CD4-positive, alpha-beta T cell treated with Interleukin-10 for 1 hour (primary cell): ENCODE data around the gene VPS18.
"Not testable (repeated sequence)": the region's sequence is repeated elsewhere in the genome, so short reads cannot be mapped to it uniquely, and the experiment has no call there.

Experiments
- DNase-seq: peaks from one replicate; pipeline ENCODE4 v3.0.0-alpha.2; 2020

VPS18 gene, protein sequence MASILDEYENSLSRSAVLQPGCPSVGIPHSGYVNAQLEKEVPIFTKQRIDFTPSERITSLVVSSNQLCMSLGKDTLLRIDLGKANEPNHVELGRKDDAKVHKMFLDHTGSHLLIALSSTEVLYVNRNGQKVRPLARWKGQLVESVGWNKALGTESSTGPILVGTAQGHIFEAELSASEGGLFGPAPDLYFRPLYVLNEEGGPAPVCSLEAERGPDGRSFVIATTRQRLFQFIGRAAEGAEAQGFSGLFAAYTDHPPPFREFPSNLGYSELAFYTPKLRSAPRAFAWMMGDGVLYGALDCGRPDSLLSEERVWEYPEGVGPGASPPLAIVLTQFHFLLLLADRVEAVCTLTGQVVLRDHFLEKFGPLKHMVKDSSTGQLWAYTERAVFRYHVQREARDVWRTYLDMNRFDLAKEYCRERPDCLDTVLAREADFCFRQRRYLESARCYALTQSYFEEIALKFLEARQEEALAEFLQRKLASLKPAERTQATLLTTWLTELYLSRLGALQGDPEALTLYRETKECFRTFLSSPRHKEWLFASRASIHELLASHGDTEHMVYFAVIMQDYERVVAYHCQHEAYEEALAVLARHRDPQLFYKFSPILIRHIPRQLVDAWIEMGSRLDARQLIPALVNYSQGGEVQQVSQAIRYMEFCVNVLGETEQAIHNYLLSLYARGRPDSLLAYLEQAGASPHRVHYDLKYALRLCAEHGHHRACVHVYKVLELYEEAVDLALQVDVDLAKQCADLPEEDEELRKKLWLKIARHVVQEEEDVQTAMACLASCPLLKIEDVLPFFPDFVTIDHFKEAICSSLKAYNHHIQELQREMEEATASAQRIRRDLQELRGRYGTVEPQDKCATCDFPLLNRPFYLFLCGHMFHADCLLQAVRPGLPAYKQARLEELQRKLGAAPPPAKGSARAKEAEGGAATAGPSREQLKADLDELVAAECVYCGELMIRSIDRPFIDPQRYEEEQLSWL

DNA sequence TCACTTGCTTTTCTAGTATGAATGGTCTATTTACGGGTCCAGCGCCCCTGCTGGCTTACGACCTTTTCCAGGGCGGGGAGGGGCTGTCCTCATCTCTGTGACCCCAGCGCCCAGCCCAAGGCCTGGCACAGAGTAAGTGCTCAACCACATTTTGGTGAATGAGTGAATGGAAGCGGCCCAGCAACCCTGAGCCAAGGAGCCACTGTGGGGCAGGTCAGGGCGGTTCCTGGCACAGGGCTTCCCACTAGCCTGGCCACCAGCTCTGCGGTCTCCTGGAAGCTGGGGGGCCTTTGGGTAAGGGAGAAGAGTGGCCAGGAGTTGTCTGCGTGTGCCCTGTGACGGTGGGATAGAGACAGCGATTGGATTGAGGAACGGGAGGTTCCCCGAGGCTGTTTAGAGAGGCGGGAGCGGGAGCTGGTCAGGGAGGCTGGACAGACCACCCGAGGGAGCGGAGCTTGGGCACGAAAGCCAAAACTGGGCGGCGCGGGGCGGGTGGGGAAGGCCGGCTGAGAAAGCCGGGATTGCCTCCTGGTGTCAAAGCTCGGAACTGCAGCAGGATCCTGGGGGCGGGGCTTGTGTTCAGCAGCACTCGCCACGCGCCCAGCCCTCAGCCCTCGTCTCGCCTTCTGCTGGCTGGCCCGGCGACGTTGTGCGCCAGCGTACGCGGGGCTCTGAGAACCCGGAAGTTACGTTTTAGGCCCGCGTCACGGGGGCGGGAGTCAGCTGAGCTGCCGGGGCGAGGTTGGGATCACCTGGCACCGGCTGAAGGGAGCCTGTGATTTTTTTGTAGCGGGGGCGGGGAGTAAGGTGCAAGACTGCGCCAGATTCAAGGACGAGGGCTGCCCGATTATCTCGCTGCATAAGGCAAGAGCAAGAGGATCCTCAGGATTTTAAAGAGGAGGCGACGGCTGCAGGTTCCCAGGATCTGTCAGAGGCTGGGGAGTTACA lies at the start of gene VPS18:
Gene VPS18, plus strand, starts transcription at position 718 of the 948 bp plus-strand sequence. CDS start 319 bp downstream, outside the sequence.
- peak; percentile 98 for DNase-seq

DNA sequence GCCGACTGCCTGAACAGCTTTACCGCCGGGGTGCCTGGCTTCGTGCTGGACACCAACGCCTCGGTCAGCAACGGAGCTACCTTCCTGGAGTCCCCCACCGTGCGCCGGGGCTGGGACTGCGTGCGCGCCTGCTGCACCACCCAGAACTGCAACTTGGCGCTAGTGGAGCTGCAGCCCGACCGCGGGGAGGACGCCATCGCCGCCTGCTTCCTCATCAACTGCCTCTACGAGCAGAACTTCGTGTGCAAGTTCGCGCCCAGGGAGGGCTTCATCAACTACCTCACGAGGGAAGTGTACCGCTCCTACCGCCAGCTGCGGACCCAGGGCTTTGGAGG lies 49.6 kb upstream of the VPS18 start:
- DNase-seq, result peak; percentile 25

DNA sequence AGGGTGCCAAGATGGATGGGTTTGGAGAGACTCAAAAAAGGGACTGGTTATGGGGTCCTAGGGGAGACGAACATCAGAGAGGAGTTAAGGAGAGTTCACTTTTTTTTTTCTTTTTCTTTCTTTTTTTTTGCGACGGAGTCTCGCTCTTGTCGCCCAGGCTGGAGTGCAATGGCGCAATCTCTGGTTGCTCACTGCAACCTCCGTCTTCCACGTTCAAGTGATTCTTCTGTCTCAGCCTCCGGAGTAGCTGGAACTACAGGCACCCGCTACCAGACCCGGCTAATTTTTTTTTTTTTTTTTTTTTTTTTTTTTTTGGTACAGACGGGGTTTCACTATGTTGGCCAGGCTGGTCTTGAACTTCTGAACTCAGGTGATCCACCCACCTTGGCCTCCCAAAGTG lies 49.2 kb upstream of the VPS18 start:
- no peak for DNase-seq

DNA sequence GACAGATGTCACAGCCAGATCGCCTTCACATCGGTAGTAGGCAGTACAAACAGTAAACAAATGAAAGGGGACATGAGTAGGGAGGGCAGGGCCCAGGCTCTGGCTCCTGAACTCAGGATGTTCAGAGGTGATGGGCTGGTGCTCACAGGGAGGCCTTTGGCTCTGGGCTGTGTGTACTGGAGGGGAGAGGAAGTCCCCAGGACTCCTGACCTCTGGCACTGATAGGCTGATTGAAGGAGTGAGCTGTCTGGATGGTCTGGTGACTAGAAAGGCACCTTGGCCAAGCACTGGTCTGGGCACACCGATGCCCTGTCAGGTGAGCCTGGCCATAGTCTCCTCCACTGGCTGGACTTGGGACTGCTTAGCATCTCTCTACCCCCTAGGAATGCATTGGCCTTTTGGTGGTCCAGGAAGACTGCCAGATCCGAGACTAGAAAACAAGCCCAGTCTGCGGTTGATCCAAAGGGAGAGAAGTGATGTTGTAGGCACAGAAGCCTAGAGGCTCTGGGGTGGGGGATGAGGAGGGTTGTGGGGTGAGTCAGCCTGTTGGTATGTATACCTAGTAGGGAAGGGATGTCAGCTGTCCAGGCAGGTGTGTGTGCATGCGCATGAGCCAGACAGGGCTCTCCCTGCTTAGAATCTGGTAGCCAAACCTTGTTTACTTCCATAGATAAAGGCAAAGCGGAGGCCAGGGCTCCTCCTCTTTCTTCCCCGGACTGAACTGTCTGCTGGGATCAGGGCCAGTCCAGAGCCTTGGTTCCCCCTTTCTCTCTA lies 48.6 kb upstream of the VPS18 start:
- no peak for DNase-seq

DNA sequence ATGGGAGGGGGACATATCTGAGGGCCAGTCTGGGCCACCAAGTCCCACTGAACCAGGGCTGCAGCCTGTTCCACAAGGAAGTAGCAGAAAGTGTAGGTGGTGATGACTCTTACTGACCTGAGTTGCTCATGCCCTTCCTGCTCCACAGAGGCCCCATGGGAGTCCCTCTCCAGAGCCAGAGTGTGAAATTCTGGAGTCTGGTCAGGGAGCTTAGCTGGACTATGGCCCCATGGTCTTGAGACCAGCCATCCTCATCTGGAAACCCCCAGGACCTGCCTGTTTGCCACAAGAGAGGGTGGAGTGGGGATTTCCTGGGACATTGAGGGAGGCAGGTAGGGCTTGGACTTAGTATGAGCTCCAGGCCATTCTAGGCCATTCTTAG lies 47.4 kb upstream of the VPS18 start:
- no peak for DNase-seq

DNA sequence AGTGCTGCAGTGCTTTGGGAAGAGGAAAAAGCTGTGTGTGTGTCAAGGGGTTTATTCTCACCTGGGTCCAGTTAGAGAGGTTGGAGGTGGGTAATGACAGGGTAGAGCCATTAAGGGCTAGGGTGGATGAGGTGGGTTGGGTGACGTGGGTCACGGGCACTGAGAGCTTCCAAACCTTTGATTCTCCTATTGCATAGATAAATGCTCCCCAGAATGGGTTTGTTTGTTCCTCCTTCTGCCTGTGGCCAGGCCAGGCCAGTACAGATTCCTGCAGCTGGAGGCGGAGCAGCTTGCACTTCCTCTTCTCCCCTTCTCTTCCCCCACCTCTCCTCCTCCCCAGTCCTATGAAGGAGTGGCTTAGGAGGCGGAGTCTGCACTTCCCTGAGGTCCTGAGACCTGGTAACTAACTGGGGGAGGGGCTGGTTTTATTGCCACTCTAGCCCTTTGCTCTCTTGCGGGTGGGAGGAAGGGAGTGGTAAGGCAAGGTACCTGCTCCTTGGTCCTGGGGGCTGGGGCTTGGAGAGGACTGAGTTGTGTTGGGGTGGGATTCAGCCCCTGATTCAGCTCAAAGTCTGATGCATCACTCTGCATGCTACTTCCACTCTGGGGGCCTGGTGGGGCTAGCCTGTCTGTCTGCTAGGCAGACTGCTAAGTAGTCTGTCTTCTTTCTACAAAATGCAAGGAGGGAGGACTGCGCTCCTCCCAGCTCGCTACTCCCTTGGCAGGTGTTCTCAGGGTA lies 46.9 kb upstream of the VPS18 start:
- peak; percentile 15 for DNase-seq

DNA sequence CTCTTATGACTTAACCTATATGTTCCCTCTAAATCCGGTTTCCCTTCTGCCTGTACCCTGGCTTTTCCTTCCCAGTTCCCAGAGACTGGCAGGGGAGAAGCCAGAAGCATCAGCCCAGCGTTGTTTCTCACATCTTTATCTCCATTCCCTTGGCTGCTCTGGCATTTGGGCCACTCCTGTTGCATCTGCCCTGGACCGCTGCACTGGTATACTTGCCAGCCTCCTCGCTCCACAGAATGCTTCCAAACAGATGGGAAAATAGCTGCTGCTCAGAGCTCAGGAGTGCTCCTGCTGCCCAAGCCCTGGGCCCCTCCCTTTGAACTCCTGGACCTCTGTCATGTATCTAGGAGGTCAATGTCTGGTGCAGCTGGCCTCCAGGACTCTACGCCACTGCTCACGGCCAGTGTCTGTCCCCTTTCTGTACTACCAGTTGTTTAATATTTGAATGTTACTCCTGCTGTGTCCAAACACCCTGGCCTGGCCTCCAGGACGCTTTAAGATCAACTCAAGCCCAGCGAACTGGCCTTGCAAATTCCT lies 43.6 kb upstream of the VPS18 start:
- DNase-seq, result no peak

DNA sequence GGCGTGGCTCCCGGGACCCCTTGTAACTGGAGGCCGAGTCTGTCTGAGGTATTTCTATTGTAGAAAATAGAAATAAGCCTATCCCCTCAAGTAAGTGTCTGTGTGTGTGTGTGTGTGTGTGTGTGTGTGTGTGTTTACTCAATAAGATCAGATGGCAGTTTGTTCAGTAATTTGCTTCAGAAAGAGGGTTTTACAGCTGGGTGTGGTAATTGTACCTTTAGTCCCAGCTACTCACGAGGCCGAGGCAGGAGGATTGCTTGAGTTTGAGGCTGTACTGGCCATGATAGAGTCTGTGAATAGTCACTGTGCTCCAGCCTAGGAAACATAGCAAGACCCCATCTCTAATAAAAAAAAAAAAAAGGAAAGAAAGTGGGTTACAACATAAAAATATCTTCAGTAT lies 41.7 kb upstream of the VPS18 start:
- no peak for DNase-seq

DNA sequence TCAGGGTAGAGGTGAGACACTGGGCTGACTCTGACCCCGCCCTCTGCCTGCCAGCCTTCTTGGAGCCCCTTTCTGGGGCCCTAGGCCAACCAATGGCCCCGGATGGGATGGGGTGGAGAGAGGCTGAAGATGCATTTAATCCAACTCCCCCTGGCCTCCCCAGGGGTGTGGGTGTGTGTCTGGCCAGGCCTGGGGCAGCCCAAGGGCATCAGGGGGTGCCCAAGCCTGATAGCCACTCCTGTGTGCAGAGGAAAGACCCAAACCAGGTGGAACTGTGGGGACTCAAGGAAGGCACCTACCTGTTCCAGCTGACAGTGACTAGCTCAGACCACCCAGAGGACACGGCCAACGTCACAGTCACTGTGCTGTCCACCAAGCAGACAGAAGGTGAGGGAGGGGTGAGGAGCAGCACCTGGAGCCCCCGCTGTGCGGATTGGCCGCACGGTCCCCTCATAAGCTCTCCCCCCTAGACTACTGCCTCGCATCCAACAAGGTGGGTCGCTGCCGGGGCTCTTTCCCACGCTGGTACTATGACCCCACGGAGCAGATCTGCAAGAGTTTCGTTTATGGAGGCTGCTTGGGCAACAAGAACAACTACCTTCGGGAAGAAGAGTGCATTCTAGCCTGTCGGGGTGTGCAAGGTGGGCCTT lies 40.9 kb upstream of the VPS18 start:
- DNase-seq, result no peak

DNA sequence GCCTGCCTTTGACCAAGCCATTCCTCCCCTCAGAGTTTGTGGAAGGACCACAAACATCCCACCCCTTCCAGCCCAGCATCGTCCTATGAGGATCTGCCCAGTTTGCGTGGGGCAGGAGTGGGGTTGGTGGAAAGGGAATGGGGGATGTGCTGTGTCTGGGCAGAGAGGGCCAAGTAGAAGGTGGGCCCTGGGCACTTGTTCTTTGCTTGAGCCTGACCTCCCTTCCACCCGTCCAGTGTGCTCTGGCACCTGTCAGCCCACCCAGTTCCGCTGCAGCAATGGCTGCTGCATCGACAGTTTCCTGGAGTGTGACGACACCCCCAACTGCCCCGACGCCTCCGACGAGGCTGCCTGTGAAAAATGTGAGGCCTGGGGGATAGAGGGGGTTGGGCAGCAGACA lies 40.1 kb upstream of the VPS18 start:
- no peak for DNase-seq

DNA sequence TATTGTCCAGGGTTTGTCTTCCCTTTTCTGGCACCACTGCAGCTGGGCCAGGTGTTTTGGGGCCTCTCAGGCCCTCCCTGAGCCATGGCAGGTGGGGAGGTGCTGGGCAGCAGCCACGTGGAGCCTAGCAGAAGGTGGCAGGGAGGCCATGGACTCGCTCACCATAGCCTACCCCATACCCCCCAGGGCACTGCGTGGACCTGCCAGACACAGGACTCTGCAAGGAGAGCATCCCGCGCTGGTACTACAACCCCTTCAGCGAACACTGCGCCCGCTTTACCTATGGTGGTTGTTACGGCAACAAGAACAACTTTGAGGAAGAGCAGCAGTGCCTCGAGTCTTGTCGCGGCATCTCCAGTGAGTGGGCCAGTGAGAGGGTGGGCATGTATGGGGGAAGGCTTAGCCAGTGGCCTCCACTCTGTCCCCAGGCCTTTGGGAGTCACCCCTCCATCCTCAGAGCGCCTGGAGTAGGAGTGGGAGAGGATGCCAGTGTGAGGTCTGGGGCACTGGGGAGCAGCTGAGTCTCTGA lies 38.5 kb upstream of the VPS18 start:
- no peak for DNase-seq

DNA sequence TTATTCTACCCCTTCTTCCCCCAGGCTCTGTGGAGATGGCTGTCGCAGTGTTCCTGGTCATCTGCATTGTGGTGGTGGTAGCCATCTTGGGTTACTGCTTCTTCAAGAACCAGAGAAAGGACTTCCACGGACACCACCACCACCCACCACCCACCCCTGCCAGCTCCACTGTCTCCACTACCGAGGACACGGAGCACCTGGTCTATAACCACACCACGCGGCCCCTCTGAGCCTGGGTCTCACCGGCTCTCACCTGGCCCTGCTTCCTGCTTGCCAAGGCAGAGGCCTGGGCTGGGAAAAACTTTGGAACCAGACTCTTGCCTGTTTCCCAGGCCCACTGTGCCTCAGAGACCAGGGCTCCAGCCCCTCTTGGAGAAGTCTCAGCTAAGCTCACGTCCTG lies 37.5 kb upstream of the VPS18 start:
- no peak for DNase-seq

DNA sequence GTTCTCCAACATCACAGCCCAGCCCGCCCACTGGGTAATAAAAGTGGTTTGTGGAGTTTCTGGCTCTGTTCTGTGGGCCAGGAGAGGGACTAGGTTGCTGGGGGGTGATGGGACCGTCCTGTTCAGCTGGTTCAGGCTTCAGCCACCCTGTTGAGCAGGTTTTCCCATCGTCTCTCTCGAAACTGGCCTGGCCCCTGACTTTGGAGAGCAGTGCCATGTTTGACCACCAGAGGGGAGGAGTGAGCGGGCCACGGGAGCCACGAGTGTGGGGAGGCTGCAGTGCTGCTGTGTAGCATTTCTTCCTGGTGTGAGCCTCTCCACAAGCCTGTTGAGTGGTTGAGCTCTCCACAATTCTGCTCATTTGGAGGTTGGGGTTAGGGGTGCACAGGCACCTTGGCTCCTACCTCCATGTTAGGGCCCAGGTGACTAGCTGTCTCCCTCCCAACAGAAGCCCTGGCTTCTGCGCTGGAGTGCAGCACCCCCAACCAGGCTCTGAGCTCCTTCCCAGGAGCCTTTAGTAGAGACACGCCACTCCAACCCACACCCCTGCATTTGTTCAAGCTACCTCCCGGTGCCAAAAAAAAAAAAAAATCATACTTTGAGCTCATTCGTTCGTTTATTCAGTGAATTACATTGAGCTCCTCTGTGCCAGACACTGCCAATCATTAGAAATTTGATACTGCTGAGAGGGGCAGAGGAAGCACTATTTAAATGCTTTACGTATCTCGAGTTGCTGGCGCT lies 36.5 kb upstream of the VPS18 start:
- peak; percentile 83 for DNase-seq

DNA sequence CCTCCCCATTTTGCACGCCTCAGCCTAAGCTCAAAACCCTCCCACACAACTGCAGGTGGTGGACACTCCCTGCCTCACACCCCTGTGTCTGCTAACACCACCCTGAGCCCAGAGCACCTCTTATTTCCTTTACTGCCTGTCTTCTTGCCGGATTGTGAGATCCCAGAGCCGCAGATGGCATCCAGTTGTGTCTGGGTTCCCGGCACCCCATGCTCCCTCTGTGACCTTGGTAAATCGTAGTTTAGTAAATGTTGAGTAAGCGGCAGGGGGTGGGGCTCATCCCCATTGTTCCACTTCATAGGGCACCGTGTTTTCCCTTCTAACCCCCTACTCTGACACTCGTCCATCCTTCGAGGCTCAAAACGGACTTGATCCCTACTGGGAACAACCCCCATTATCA lies 35.5 kb upstream of the VPS18 start:
- no peak for DNase-seq

DNA sequence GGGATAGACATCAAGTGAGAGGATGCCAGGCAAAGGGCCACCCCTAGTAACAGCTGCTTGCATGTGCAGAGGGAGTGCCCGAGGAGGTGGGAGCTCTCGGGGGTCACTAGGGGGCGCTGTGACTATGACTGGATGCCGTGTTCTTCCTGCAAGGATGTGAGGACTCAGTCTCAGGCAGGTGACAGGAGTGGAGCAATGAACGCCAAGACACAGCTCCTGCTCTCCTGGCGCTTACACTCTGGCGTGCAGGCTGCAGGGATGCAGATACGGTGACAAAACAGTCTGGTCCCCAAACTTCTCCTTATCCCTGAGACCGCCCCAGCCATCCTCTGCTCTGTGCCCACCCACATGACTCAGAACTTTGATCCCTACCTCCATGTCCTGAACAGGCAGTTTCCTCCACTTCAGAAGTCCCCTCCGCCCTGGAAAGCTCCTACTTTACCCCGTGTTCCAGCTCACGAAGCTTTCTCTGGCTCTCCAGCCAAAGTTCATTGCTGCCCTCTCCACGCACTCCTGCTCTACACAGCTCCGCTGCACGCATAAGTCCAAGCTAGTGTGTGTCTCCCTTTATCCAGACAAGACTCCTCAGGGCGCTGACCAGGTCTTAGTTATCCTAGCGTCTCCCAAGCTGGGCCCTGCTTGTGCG lies 34.9 kb upstream of the VPS18 start:
- DNase-seq, result peak; percentile 83

DNA sequence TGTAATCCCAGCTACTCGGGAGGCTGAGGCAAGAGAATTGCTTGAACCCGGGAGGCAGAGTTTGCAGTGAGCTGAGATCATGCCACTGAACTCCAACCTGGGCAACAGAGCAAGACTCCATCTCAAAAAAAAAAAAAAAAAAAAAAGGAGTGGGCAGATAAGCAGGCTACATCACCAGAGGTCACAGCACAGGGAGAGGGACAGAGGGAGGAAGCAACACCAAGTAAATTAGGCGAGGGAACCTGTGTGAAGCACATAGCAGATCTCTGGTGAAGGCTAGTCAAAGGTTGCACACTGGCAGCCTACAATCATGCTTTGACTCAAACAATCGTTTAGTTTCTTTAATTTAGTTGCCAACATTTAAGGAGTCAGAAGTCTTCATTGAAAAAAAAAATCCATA lies 33.1 kb upstream of the VPS18 start:
- not testable (repeated sequence) for DNase-seq

DNA sequence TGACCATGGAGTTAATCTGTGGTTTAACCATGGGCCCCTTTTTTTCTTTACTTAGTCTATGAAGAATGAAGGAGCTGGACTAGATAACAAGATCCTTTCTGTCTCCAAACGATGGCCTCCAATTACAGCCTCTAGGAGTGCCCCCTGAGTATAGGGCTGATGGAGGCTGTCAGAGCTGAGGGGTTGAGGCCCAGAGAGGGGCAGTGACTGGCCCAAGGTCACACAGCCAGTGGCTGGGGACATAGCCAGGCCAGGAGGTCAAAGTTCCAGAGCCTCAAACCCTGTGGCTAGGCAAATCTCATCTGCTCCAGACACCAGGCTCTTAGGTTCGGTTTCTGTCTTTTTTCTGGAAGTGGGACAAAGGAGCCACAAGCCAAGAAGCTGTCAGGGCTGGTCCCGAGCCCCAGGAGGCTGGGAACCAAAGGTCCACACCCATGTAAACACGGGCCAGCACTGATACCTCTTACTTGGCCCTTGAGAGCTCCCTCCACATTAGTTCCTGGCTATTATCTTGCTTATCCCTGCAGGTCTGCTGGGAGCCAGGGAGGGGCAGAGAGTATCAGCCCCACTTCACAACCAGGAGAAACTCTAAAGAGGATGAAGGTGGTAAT lies 30.5 kb upstream of the VPS18 start:
- no peak for DNase-seq

DNA sequence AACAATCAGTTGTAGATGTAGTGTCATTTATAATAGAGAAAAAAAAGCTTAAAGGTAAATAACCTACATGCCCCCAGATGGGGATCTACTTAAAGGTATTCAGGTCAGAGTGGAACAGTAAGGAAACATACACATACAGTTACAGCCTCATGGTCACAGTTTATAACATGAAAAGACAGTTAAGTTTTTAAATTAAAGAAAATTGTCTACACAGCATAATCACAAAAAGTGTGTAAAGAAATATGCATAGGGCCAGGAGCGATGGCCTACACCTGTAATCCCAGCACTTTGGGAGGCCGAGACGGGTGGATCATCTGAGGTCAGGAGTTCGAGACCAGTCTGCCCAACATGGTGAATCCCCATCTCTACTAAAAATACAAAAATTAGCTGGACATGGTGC lies 27.1 kb upstream of the VPS18 start:
- DNase-seq, result no peak

DNA sequence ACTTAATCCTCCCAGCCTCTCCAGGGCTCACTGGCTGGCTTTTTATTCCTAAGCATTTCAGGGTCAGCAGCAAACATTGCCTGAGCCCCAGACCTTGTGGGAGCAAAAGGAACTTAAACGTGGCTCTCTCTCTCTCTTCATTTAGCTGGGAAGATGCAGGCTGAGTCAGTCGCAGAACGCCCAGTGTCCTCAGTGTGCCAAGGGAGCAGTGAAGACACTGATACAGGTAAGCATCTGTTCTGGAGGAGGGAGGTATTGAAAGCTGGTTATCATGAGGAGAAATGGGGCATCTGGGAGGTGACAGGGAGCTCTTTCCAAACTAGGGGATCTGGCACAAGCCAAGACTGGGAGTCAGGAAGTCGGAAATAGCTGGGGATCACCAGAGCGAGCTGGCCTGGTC lies 24.6 kb upstream of the VPS18 start:
- no peak for DNase-seq
